ENCODE data around the gene ERC1. TPM values are rescaled to one million over a fixed set of nuclear protein-coding genes. Genes with fewer than 3 reads are reported as not detected.

Gene ERC1
- total RNA-seq, 1 donor from 2014 or later, result 79.5 TPM

DNA sequence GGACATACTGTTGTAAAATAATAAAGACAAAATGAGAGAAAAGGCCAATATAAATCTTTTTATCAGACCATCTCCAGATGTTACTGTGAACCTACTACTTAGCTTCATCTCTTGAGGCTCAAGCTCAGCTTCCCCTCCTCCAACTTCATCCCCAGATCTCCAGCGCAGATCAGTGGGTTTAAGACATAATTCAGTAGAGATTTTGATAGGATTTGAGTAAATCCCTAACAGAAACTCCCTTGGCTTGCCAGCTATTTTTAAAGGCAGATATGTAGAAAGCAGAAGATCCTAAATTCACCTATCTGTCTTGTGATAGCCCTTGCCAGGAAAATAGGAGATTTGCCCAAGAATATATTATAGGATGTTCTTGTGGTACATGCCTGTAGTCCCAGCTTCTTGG, 366.7 kb downstream of the ERC1 start:
- no peak for DNase-seq (ENCODE audit: extremely low spot score, unreplicated experiment)
- H3K27ac Mint-ChIP-seq (ENCODE audit: unreplicated experiment), result no peak overlapping the region
- no peak overlapping the region for H3K4me3 Mint-ChIP-seq (ENCODE audit: unreplicated experiment)
- no peaks in the 10 kb centered on the region for H3K9me3 Mint-ChIP-seq (ENCODE audit: unreplicated experiment)
- TF ChIP-seq, protein P1, sequence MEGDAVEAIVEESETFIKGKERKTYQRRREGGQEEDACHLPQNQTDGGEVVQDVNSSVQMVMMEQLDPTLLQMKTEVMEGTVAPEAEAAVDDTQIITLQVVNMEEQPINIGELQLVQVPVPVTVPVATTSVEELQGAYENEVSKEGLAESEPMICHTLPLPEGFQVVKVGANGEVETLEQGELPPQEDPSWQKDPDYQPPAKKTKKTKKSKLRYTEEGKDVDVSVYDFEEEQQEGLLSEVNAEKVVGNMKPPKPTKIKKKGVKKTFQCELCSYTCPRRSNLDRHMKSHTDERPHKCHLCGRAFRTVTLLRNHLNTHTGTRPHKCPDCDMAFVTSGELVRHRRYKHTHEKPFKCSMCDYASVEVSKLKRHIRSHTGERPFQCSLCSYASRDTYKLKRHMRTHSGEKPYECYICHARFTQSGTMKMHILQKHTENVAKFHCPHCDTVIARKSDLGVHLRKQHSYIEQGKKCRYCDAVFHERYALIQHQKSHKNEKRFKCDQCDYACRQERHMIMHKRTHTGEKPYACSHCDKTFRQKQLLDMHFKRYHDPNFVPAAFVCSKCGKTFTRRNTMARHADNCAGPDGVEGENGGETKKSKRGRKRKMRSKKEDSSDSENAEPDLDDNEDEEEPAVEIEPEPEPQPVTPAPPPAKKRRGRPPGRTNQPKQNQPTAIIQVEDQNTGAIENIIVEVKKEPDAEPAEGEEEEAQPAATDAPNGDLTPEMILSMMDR (IDR thresholded peaks at IDR 0.05), result no peak
- no peaks in the 10 kb centered on the region for H3K27me3 Mint-ChIP-seq (ENCODE audit: unreplicated experiment)
- H3K36me3 Mint-ChIP-seq (ENCODE audit: unreplicated experiment), result peaks cover 2% of the 10 kb centered on the region
- peaks cover 29% of the 10 kb centered on the region for H3K4me1 Mint-ChIP-seq (ENCODE audit: unreplicated experiment)

- Mint-ChIP-seq H3K36me3 (ENCODE audit: unreplicated experiment) (peaks cover 2% of the 10 kb centered on the region), H3K9me3 (ENCODE audit: unreplicated experiment) (no peaks in the 10 kb centered on the region), H3K27ac (ENCODE audit: unreplicated experiment) (no peak overlapping the region), H3K27me3 (ENCODE audit: unreplicated experiment) (no peaks in the 10 kb centered on the region), H3K4me1 (ENCODE audit: unreplicated experiment) (peaks cover 32% of the 10 kb centered on the region), H3K4me3 (ENCODE audit: unreplicated experiment) (peak overlapping the region; percentile 16)
- DNase-seq (ENCODE audit: extremely low spot score, unreplicated experiment), result no peak
- TF ChIP-seq, protein P1 (IDR thresholded peaks at IDR 0.05), result no peak
Measured at GRCh38 chr12:1360441-1361210, 369.6 kb downstream of the ERC1 start.

GRCh38 chr12:1362143-1362662, 371.2 kb downstream of the ERC1 start:
- no peaks in the 10 kb centered on the region for H3K9me3 Mint-ChIP-seq (ENCODE audit: unreplicated experiment)
- DNase-seq (ENCODE audit: extremely low spot score, unreplicated experiment), result no peak
- TF ChIP-seq, protein P1 (IDR thresholded peaks at IDR 0.05), result no peak
- H3K4me1 Mint-ChIP-seq (ENCODE audit: unreplicated experiment), result peaks cover 28% of the 10 kb centered on the region
- H3K36me3 Mint-ChIP-seq (ENCODE audit: unreplicated experiment), result peaks cover 2% of the 10 kb centered on the region
- H3K4me3 Mint-ChIP-seq (ENCODE audit: unreplicated experiment), result no peak overlapping the region
- no peaks in the 10 kb centered on the region for H3K27me3 Mint-ChIP-seq (ENCODE audit: unreplicated experiment)
- H3K27ac Mint-ChIP-seq (ENCODE audit: unreplicated experiment), result no peak overlapping the region

- TF ChIP-seq, protein P1 (IDR thresholded peaks at IDR 0.05), result no peak
- Mint-ChIP-seq H3K9me3 (ENCODE audit: unreplicated experiment) (no peaks in the 10 kb centered on the region), H3K4me3 (ENCODE audit: unreplicated experiment) (no peak overlapping the region), H3K27ac (ENCODE audit: unreplicated experiment) (no peak overlapping the region), H3K36me3 (ENCODE audit: unreplicated experiment) (no peaks in the 10 kb centered on the region), H3K4me1 (ENCODE audit: unreplicated experiment) (peaks cover 51% of the 10 kb centered on the region), H3K27me3 (ENCODE audit: unreplicated experiment) (no peaks in the 10 kb centered on the region)
- no peak for DNase-seq (ENCODE audit: extremely low spot score, unreplicated experiment)
Measured at GRCh38 chr12:1365703-1366102, 374.7 kb downstream of the ERC1 start.
